ENCODE measurements around the gene TTC28.

- no peak for TF ChIP-seq ZNF274 (IDR thresholded peaks at IDR 0.05; ENCODE audit: low read depth, low read length)
- no peak for TF ChIP-seq YY1 (IDR thresholded peaks at IDR 0.05; ENCODE audit: insufficient read depth, insufficient read length)
These were observed 584.1 kb downstream of the TTC28 start for GRCh38 chr22:28095316-28096095.
